Measurements from ENCODE around the gene C12orf57. TPM values are rescaled to one million over a fixed set of nuclear protein-coding genes. Genes with fewer than 3 reads are reported as not detected.
"Not testable (repeated sequence)": the region's sequence is repeated elsewhere in the genome, so short reads cannot be mapped to it uniquely, and the experiment has no call there.

C12orf57 gene
- total and polyA plus RNA-seq, 2 of the 8 experiments (the other 6 are each of a cell fraction or from before 2014, with no cell fraction given), result 174 to 993 TPM

GRCh38 chr12:6908141-6908540 is 35.7 kb upstream of the C12orf57 start:
- H3K79me1 ChIP-seq (ENCODE audit: low read depth, low read length); H3K9ac ChIP-seq (replicated peaks in 1 of 4; ENCODE audit: extremely low read depth in 1 of 4, low read depth in 3 of 4, low read length in 3 of 4); H2AFZ ChIP-seq (ENCODE audit: low read length); H3K4me3 ChIP-seq (ENCODE audit: extremely low read depth in 1 of 4, insufficient read depth in 2 of 4, low read depth in 3 of 4, low read length in 4 of 4); H3K36me3 ChIP-seq (ENCODE audit: control insufficient read depth in 2 of 4, insufficient read depth in 4 of 4, low read length in 3 of 4); H2BK15ac ChIP-seq (ENCODE audit: low read length); DNase-seq (ENCODE audit: low read depth in 1 of 2, low spot score in 2 of 2); H3K56ac ChIP-seq (replicated peaks; ENCODE audit: insufficient read length, low read depth, low read length); H3K14ac ChIP-seq (ENCODE audit: insufficient read length); FAIRE-seq; H3K23me2 ChIP-seq (ENCODE audit: low read depth, low read length); H2BK12ac ChIP-seq (ENCODE audit: low read depth, low read length); H3K79me2 ChIP-seq (ENCODE audit: control insufficient read depth in 1 of 2, insufficient read depth in 2 of 2, low read length in 2 of 2); H4K91ac ChIP-seq (replicated peaks; ENCODE audit: insufficient read length, low read length); H3K27ac ChIP-seq (ENCODE audit: low read depth, low read length); H3K4ac ChIP-seq (replicated peaks; ENCODE audit: insufficient read length, low read depth, low read length); H4K8ac ChIP-seq (ENCODE audit: extremely low read depth, insufficient read depth, low read length); H3K4me2 ChIP-seq (ENCODE audit: insufficient read depth in 1 of 2, low read depth in 2 of 2, low read length in 2 of 2); H2BK20ac ChIP-seq (ENCODE audit: low read length); H2AK5ac ChIP-seq (ENCODE audit: low read depth, low read length); H2BK5ac ChIP-seq (ENCODE audit: low read depth, low read length); H4K20me1 ChIP-seq (replicated peaks in 1 of 2; ENCODE audit: control insufficient read depth in 1 of 2, insufficient read depth in 2 of 2, low read length in 2 of 2); H3K9me3 ChIP-seq (ENCODE audit: insufficient read depth in 2 of 2, low read depth in 1 of 2, low read length in 1 of 2); H3K18ac ChIP-seq (ENCODE audit: extremely low read depth, low read length); H2BK120ac ChIP-seq (replicated peaks; ENCODE audit: low read depth, low read length); H3K27me3 ChIP-seq (replicated peaks in 1 of 4; ENCODE audit: control insufficient read depth in 3 of 4, extremely low read depth in 1 of 4, insufficient read depth in 3 of 4, low read length in 3 of 4); H3K23ac ChIP-seq (ENCODE audit: insufficient read length); H4K5ac ChIP-seq (ENCODE audit: insufficient read length, low read depth, low read length): not testable (repeated sequence)
- peaks cover 3 to 16% (median 7%) of the 10 kb centered on the region in 4 experiments; a peak in 5 of 7 replicates for H3K4me1 ChIP-seq (replicated peaks in 1 of 4; ENCODE audit: control insufficient read depth in 3 of 4, insufficient read depth in 4 of 4, low read length in 3 of 4)
- ChIA-PET CTCF (ENCODE audit: partially characterized antibody) (interaction anchor here (0.6 to 13.0 kb wide), 10 partner anchors 10 to 99 kb away, joined by 3 to 74 read pairs (median 8); partner anchors contain the start of genes ATN1, ENO2 and SPSB2), POLR2A (ENCODE audit: partially characterized antibody) (interaction anchor here (1.7 to 39.6 kb wide), 4 partner anchors 16 to 39 kb away, joined by 7 to 1027 read pairs (median 246); partner anchors contain the start of genes ATN1, C12orf57, PTPN6 and RNU7-1)
- WGBS, 2 experiments (ENCODE audit: extremely low coverage in 1 of 2, insufficient coverage in 1 of 2, insufficient read length in 1 of 2, insufficient replicate concordance in 2 of 2, low coverage in 1 of 2, low lambda C conversion rate in 2 of 2, missing lambda C conversion rate in 1 of 2), result 96% methylated on average over 11 of the region's 11 CpGs; no CpG with 5 or more reads in 1 of the 2 experiments

All from H1 (cell line).